Osteoblast (primary cell): ENCODE measurements around the gene AXIN1. TPM values are rescaled to one million over a fixed set of nuclear protein-coding genes. Genes with fewer than 3 reads are reported as not detected.
A peak's percentile ranks its signal among the peaks of the same experiment; 100 is the strongest.

Source experiments
- DNase-seq: peaks from one replicate; pipeline ENCODE4 v3.0.0; 2011; ENCODE audit warnings: low spot score, mixed read lengths; ENCODE audit not compliant: insufficient read length; ENCODE audit errors: missing footprints
- H2AFZ ChIP-seq: 2 replicates; pipeline ENCODE4 v1.6.0; 2011; ENCODE audit warnings: mild to moderate bottlenecking, low read length
- H3K27ac ChIP-seq: 2 replicates; pipeline ENCODE4 v1.5.1; 2011; ENCODE audit warnings: mild to moderate bottlenecking, low read depth, low read length, moderate library complexity
- H3K27me3 ChIP-seq: 2 replicates; pipeline ENCODE4 v1.6.0; 2012; ENCODE audit warnings: mild to moderate bottlenecking, control low read depth, inconsistent platforms, low read length, moderate library complexity; ENCODE audit not compliant: insufficient read depth
- H3K36me3 ChIP-seq: 2 replicates; pipeline ENCODE4 v1.5.1; 2011; ENCODE audit warnings: mild to moderate bottlenecking, low read length, control low read depth, moderate library complexity; ENCODE audit not compliant: insufficient read depth
- H3K4me1 ChIP-seq: 2 replicates; pipeline ENCODE4 v1.5.1; 2011; ENCODE audit warnings: mild to moderate bottlenecking, low read length, control low read depth, moderate library complexity; ENCODE audit not compliant: insufficient read depth
- H3K4me2 ChIP-seq: 2 replicates; pipeline ENCODE4 v1.6.0; 2011; ENCODE audit warnings: mild to moderate bottlenecking, low read length; ENCODE audit not compliant: insufficient read depth
- H3K4me3 ChIP-seq: fragments of 200-600 bp; sonication (generic); 3 replicates; pipeline ENCODE4 v1.5.1; 2012; ENCODE audit warnings: mild to moderate bottlenecking, low read length, inconsistent platforms; ENCODE audit not compliant: insufficient read depth
- H3K79me2 ChIP-seq: 2 replicates; pipeline ENCODE4 v1.6.0; 2012; ENCODE audit warnings: mild to moderate bottlenecking, low read length, control low read depth, inconsistent platforms; ENCODE audit not compliant: insufficient read depth
- H3K9me3 ChIP-seq: 2 replicates; pipeline ENCODE4 v1.5.1; 2011; ENCODE audit warnings: low read depth, low read length, control low read depth
- H4K20me1 ChIP-seq: 2 replicates; pipeline ENCODE4 v1.6.0; 2012; ENCODE audit warnings: mild to moderate bottlenecking, low read length, control low read depth; ENCODE audit not compliant: insufficient read depth
- CTCF ChIP-seq: IDR thresholded peaks from 2 replicates; pipeline ENCODE4 v1.5.1; 2011; ENCODE audit warnings: mild to moderate bottlenecking, low read depth, low read length, moderate library complexity; ENCODE audit errors: extremely low read depth
- total RNA-seq: library from RNA; depleted of rRNA; stranded (reverse); fragments of >200 nt; gene quantifications from 2 replicates; pipeline ENCODE4 v1.2.3, GENCODE V29; 2012

AXIN1 gene
- total RNA-seq, 1 donor: 21.7 TPM

- H3K36me3 ChIP-seq: no peaks in the 10 kb centered on the region
- no peaks in the 10 kb centered on the region for H4K20me1 ChIP-seq
- no peaks in the 10 kb centered on the region for H3K9me3 ChIP-seq
- H3K27ac ChIP-seq: no peak overlapping the region
- no peaks in the 10 kb centered on the region for H3K79me2 ChIP-seq
- no peak for TF ChIP-seq CTCF
- H3K4me3 ChIP-seq: no peak overlapping the region
- no peak overlapping the region for H2AFZ ChIP-seq
- peak; percentile 82 for DNase-seq
- no peak overlapping the region for H3K4me2 ChIP-seq
- peaks cover 19% of the 10 kb centered on the region for H3K27me3 ChIP-seq
- H3K4me1 ChIP-seq: no peaks in the 10 kb centered on the region
These were observed 78.7 kb downstream of the AXIN1 start for GRCh38 chr16:273547-274421.

- Histone ChIP-seq H3K9me3 (no peaks in the 10 kb centered on the region), H3K79me2 (no peaks in the 10 kb centered on the region), H4K20me1 (no peaks in the 10 kb centered on the region), H3K27me3 (peaks cover 18% of the 10 kb centered on the region), H3K27ac (no peak overlapping the region), H3K4me1 (no peaks in the 10 kb centered on the region), H3K4me2 (no peak overlapping the region), H2AFZ (no peak overlapping the region), H3K36me3 (no peaks in the 10 kb centered on the region), H3K4me3 (no peak overlapping the region)
- peak; percentile 82 for DNase-seq
- no peak for TF ChIP-seq CTCF
These were observed 79.6 kb downstream of the AXIN1 start for GRCh38 chr16:272633-273546.

- Histone ChIP-seq H3K9me3 (no peaks in the 10 kb centered on the region), H3K79me2 (no peaks in the 10 kb centered on the region), H3K27ac (no peak overlapping the region), H3K4me1 (no peaks in the 10 kb centered on the region), H3K4me3 (no peak overlapping the region), H3K36me3 (no peaks in the 10 kb centered on the region), H3K4me2 (no peak overlapping the region), H4K20me1 (peaks cover 4% of the 10 kb centered on the region), H3K27me3 (peaks cover 11% of the 10 kb centered on the region), H2AFZ (no peak overlapping the region)
- DNase-seq: peak; percentile 73
- TF ChIP-seq CTCF: no peak
These were observed 81.9 kb downstream of the AXIN1 start for GRCh38 chr16:270381-271255.
